Stimulated activated CD8-positive, alpha-beta memory T cell treated with anti-CD3 and anti-CD28 coated beads, Interleukin-7, amount 100 ng/mL, for 24 hours (primary cell): ENCODE measurements around the gene CRYGS.

ENCODE experiments used
- DNase-seq: peaks from one replicate; pipeline ENCODE4 v3.0.0-alpha.2; 2020; ENCODE audit warnings: low read depth

The CRYGS gene

GRCh38 chr3:186493525-186494255 lies 50.5 kb downstream of the CRYGS start:
- DNase-seq = no peak

GRCh38 chr3:186492385-186492984 lies 51.7 kb downstream of the CRYGS start:
- DNase-seq = no peak

- DNase-seq = no peak
These were observed 54.7 kb downstream of the CRYGS start for GRCh38 chr3:186489507-186489906.
